Activated CD8-positive, alpha-beta T cell treated with anti-CD3 and anti-CD28 coated beads for 36 hours (primary cell): ENCODE data around the gene GPR160. TPM values are rescaled to one million over a fixed set of nuclear protein-coding genes. Genes with fewer than 3 reads are reported as not detected.

ENCODE experiments used
- ATAC-seq: fragments of 200-7000 bp; cut with Tn5 transposase; one replicate; pipeline ENCODE4 v1.10.0; 2021; ENCODE audit warnings: mild to moderate bottlenecking, moderate library complexity
- CTCF ChIA-PET: fragments of 350-600 bp; sonication (Branson Sonifier 250); formaldehyde crosslinking; loops from one replicate; lab custom pipeline; 2021; ENCODE audit warnings: antibody characterized with exemption; lab: Charles Lee
- POLR2A ChIA-PET: fragments of 350-600 bp; sonication (Branson Sonifier 250); formaldehyde crosslinking; loops from one replicate; lab custom pipeline; 2021; ENCODE audit warnings: antibody characterized with exemption; lab: Charles Lee
- DNase-seq: peaks from one replicate; pipeline ENCODE4 v3.0.0-alpha.2; 2020
- H3K27ac Mint-ChIP-seq: one replicate; pipeline ENCODE4 v1.8.0; 2021; ENCODE audit warnings: mild to moderate bottlenecking, mixed read lengths
- H3K27me3 Mint-ChIP-seq: one replicate; pipeline ENCODE4 v1.8.0; 2021; ENCODE audit warnings: mixed read lengths
- H3K36me3 Mint-ChIP-seq: one replicate; pipeline ENCODE4 v1.8.0; 2021; ENCODE audit warnings: low read depth, mixed read lengths
- H3K4me1 Mint-ChIP-seq: one replicate; pipeline ENCODE4 v1.8.0; 2021; ENCODE audit warnings: low read depth, mixed read lengths
- H3K4me3 Mint-ChIP-seq: one replicate; pipeline ENCODE4 v1.8.0; 2021; ENCODE audit warnings: mild to moderate bottlenecking, moderate library complexity, mixed read lengths
- H3K9me3 Mint-ChIP-seq: one replicate; pipeline ENCODE4 v1.8.0; 2021; ENCODE audit warnings: mixed read lengths
- intact Hi-C: fragments of 100-400 bp; cut with micrococcal nuclease; formaldehyde crosslinking; loops from one replicate; pipeline ENCODE4 v1.10.0; 2022
- total RNA-seq, 2 experiments: library from RNA; stranded (reverse); gene quantifications; one replicate each; pipeline ENCODE4 v1.2.3, GENCODE V29; 2021
- TF ChIP-seq, protein P1 (sequence below): fragments of 200-600 bp; IDR thresholded peaks from one replicate; pipeline ENCODE4 v1.8.0; 2022; ENCODE audit warnings: antibody characterized with exemption, mild to moderate bottlenecking

GPR160 gene
- total RNA-seq, 2 experiments from 2014 or later: 6.2 to 8.2 TPM

- POLR2A ChIA-PET: interaction anchor here (1.1 kb wide), 1 partner anchor 12 kb away, joined by 4 read pairs; no protein-coding TSS in a partner anchor
- DNase-seq (no peak), ATAC-seq (no peak)
- H3K4me1 Mint-ChIP-seq: peaks cover 33% of the 10 kb centered on the region
- no peak overlapping the region for H3K4me3 Mint-ChIP-seq
- TF ChIP-seq, protein P1, sequence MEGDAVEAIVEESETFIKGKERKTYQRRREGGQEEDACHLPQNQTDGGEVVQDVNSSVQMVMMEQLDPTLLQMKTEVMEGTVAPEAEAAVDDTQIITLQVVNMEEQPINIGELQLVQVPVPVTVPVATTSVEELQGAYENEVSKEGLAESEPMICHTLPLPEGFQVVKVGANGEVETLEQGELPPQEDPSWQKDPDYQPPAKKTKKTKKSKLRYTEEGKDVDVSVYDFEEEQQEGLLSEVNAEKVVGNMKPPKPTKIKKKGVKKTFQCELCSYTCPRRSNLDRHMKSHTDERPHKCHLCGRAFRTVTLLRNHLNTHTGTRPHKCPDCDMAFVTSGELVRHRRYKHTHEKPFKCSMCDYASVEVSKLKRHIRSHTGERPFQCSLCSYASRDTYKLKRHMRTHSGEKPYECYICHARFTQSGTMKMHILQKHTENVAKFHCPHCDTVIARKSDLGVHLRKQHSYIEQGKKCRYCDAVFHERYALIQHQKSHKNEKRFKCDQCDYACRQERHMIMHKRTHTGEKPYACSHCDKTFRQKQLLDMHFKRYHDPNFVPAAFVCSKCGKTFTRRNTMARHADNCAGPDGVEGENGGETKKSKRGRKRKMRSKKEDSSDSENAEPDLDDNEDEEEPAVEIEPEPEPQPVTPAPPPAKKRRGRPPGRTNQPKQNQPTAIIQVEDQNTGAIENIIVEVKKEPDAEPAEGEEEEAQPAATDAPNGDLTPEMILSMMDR: no peak
- intact Hi-C loops: loop anchor here (10.0 kb wide), 1 partner anchor 193 kb away; the partner anchor contains the start of gene LRRC31
- CTCF ChIA-PET: interaction anchor here (0.8 to 1.6 kb wide), 6 partner anchors 20 to 356 kb away, joined by 3 to 5 read pairs (median 4); no protein-coding TSS in a partner anchor
- no peaks in the 10 kb centered on the region for H3K36me3 Mint-ChIP-seq
- no peaks in the 10 kb centered on the region for H3K9me3 Mint-ChIP-seq
- no peak overlapping the region for H3K27ac Mint-ChIP-seq
- no peaks in the 10 kb centered on the region for H3K27me3 Mint-ChIP-seq
Measured at GRCh38 chr3:170057550-170057949, 19.8 kb downstream of the GPR160 start.

DNA sequence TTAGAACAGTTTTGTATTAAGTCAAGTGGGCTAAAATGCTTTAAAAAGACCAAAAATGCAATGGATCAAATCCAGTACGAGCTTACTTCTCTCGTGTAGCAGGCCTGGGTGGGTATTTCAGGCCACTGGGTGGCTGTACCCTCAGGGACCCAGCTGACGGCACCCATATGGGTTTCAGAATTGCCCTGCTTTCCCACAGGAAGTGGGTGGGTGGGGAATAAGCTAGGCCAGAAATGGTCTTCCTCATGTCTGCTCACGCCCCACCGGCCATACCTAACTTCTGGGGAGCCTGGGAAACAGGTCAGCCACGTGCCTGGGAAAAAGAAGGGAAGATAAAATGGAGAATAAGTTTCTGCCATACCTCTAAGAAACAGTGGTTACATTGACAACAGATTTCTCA lies 20.3 kb downstream of the GPR160 start:
- H3K4me3 Mint-ChIP-seq: no peak overlapping the region
- peaks cover 33% of the 10 kb centered on the region for H3K4me1 Mint-ChIP-seq
- no peaks in the 10 kb centered on the region for H3K36me3 Mint-ChIP-seq
- no peaks in the 10 kb centered on the region for H3K27me3 Mint-ChIP-seq
- intact Hi-C loops: loop anchor here (10.0 kb wide), 1 partner anchor 193 kb away; the partner anchor contains the start of gene LRRC31
- DNase-seq (peak; percentile 21), ATAC-seq (no peak)
- TF ChIP-seq, protein P1: no peak
- ChIA-PET CTCF (interaction anchor here (1.0 to 1.6 kb wide), 4 partner anchors 19 to 356 kb away, joined by 3 to 5 read pairs (median 4); no protein-coding TSS in a partner anchor), POLR2A (no interaction called here)
- H3K9me3 Mint-ChIP-seq: no peaks in the 10 kb centered on the region
- peak overlapping the region; percentile 24 for H3K27ac Mint-ChIP-seq

DNA sequence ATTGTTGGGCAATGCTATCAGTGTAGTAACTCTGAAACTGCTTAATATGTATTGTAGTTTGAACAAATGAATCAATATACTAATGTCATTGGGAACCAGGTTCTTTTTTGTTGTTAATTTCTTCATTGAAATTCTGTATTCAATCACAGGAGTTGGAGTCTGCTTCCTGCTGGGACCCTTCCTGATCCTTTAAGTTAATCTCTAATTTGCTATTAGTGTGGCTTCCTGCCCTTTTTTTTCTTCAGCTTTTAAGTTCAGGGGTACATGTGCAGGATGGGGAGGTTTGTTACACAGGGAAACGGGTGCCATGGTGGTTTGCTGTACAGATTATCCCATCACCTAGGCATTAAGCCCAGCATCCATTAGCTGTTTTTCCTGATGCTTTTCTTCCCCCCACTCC lies 21.7 kb downstream of the GPR160 start:
- Mint-ChIP-seq H3K36me3 (no peaks in the 10 kb centered on the region), H3K4me1 (peaks cover 33% of the 10 kb centered on the region), H3K27ac (no peak overlapping the region), H3K9me3 (no peaks in the 10 kb centered on the region), H3K27me3 (no peaks in the 10 kb centered on the region), H3K4me3 (no peak overlapping the region)
- DNase-seq (no peak), ATAC-seq (no peak)
- POLR2A ChIA-PET: no interaction called here
- CTCF ChIA-PET: interaction anchor here (1.0 kb wide), 1 partner anchor 22 kb away, joined by 3 read pairs; the partner anchor contains the start of gene GPR160
- intact Hi-C loops: loop anchor here (10.0 kb wide), 1 partner anchor 195 kb away; the partner anchor contains the start of gene LRRC31
- TF ChIP-seq, protein P1: no peak

GRCh38 chr3:170062068-170062467 lies 24.3 kb downstream of the GPR160 start:
- ATAC-seq: no peak
- POLR2A ChIA-PET: no interaction called here
- CTCF ChIA-PET: interaction anchor here (0.8 to 1.3 kb wide), 3 partner anchors 17 to 349 kb away, joined by 3 read pairs; no protein-coding TSS in a partner anchor
- TF ChIP-seq, protein P1: no peak
- no peak for DNase-seq
- Mint-ChIP-seq H3K4me3 (no peak overlapping the region), H3K36me3 (no peaks in the 10 kb centered on the region), H3K27me3 (no peaks in the 10 kb centered on the region), H3K9me3 (no peaks in the 10 kb centered on the region), H3K27ac (no peak overlapping the region), H3K4me1 (peaks cover 15% of the 10 kb centered on the region)
- intact Hi-C loops: no loop called here

- Mint-ChIP-seq H3K27ac (no peak overlapping the region), H3K4me1 (peaks cover 8% of the 10 kb centered on the region), H3K27me3 (no peaks in the 10 kb centered on the region), H3K36me3 (no peaks in the 10 kb centered on the region), H3K9me3 (no peaks in the 10 kb centered on the region), H3K4me3 (no peak overlapping the region)
- CTCF ChIA-PET: interaction anchor here (0.6 to 1.3 kb wide), 4 partner anchors 18 to 348 kb away, joined by 3 read pairs; no protein-coding TSS in a partner anchor
- ATAC-seq: no peak
- TF ChIP-seq, protein P1: peak; percentile 23
- POLR2A ChIA-PET: no interaction called here
- intact Hi-C loops: no loop called here
- peak; percentile 13 for DNase-seq
Measured at GRCh38 chr3:170062769-170063168, 25.0 kb downstream of the GPR160 start.
